Stimulated activated CD8-positive, alpha-beta memory T cell treated with anti-CD3 and anti-CD28 coated beads, Interleukin-12 subunit alpha, Interleukin-12 subunit beta, amount 100 ng/mL, for 4 hours (primary cell): ENCODE measurements around the gene RICTOR.
"Not testable (repeated sequence)": the region's sequence is repeated elsewhere in the genome, so short reads cannot be mapped to it uniquely, and the experiment has no call there.

Experiments used
- DNase-seq: peaks from one replicate; pipeline ENCODE4 v3.0.0-alpha.2; 2020; ENCODE audit warnings: low read depth

The RICTOR gene

DNA sequence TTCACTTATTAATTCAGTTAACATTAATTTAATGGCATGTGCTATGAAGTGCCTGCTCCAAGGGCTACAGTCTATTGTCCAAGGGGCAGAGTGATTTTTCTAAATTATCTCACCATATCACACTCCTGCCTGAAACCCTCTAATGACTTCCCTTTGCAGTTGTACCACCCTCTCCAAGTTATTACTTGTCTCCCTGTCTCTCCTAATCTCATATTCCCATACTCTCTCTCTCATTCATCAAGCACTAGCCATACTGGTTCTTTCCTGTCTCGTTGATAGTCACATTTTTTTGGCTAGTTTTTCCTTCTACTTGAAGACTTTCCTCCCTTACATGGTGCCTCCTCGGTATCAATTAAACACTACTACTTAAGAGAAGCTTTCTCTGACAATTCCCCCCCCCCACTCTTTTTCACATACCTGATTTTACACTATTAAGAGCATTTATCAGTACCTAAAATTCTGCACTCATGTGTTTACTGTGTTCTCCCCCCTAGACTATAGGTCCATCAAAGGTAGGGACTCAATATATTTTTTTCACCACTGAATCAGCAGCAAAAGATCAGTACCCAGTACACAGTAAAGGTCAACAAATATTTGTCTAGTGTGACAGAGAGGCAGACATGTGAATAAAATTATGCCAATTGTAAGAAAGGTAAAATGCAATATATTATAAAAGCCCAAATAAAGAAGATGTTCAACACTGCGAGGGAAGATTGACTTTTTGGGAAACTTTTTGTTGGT, 19.0 kb downstream of the RICTOR start:
- DNase-seq = no peak

DNA sequence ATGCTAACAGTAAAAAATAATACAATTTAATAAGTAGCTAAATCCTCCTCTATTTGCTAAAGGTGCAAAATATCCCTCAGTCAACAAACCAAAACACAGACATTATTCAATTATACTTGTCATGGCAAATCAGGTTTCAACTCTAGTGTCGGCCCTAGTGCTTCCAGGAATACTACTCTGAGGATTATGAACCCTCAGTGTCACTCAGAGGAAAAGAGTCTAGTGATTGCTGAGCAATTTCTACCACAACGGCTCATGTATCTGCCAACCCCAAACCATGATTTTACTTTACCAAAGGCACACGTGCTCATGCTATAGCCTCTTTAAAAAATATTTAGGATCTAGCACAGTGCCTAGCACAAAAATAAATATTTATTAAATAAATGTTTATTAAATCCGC, 21.0 kb downstream of the RICTOR start:
- no peak for DNase-seq

- no peak for DNase-seq
Observed at GRCh38 chr5:39052141-39052540, 22.1 kb downstream of the RICTOR start.

- DNase-seq = no peak
Observed at GRCh38 chr5:39049315-39049714, 24.9 kb downstream of the RICTOR start.

- DNase-seq = no peak
Observed at GRCh38 chr5:39040875-39041274, 33.3 kb downstream of the RICTOR start.

GRCh38 chr5:39034493-39034892, 39.7 kb downstream of the RICTOR start:
- not testable (repeated sequence) for DNase-seq

DNA sequence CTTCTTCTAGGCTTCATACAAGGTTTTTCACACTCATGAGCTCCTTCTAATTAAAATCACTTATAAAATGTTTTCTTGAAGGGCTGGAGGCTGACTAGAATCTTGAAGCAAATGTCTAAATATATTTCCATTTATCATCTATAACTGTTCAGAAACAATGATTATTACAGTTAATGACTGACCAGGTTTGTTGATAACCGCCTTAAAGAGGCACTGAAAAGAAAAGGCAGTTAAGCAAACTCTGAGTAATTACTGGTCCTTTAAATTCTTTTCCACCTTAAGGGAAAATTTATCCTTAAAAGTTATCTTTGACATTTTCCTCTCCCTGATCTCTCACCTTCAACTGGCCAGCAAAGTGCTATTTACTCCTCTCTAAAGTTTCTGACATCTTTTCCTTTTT, 43.2 kb downstream of the RICTOR start:
- no peak for DNase-seq

GRCh38 chr5:39025456-39025855, 48.7 kb downstream of the RICTOR start:
- no peak for DNase-seq

DNA sequence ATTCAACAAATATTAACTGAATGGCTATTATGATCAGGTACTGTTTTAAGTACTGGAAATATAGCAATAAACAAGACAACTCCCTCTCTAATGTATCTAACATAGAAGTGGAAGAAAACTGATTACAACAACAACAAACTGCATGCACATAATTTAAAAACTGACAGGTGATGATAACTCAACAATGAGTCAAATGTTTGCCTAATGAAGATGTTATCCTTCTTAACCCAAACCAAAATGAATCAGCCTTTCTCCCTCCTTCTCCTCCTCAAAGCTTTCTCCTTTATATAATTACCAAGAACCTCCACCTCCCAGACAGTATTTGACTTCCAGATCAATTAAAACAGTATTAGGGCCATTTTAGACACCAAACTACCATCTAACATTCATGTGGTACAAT, 49.3 kb downstream of the RICTOR start:
- no peak for DNase-seq

GRCh38 chr5:39024005-39024404, 50.2 kb downstream of the RICTOR start:
- DNase-seq = no peak

- DNase-seq = no peak
Observed at GRCh38 chr5:39023121-39023520, 51.1 kb downstream of the RICTOR start.

- no peak for DNase-seq
Observed at GRCh38 chr5:39022151-39022550, 52.0 kb downstream of the RICTOR start.

DNA sequence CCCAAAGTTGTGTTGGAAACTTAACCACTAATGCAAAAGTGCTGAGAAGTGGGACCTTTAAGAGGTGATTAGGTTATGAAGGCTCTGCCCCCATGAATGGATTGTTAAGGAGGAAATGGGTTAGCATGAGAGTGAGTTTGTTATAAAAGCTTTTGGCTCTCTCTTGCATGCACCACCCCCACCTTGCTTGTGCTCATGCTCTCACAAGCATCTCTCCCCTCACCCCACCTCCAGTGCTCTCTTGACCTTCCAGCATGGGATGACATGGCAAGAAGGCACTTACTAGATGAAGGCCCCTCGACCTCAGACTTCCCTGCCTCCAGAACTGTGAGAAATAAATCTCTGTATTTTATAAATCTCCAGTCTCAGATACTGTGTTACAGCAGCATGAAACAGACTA, 52.8 kb downstream of the RICTOR start:
- DNase-seq = no peak

DNA sequence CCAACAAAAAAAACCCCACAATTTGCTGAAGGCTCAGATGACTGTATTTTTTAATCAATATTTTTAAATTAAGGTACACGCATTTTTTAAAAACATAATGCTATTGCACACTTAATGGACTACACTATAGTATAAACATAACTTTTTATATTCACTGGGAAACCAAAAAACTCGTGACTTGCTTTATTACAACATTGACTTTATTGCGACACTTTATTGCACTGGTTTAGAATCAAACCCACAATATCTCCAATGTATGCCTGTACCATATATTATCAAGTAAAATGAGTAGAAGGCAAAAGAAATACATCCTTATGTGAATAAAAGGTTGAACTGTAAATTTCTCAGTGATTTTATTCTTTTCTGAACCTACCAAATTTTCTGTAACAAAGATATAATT, 53.7 kb downstream of the RICTOR start:
- no peak for DNase-seq

- DNase-seq = no peak
Observed at GRCh38 chr5:39019254-39019653, 54.9 kb downstream of the RICTOR start.

- DNase-seq = no peak
Observed at GRCh38 chr5:39017504-39017903, 56.7 kb downstream of the RICTOR start.

DNA sequence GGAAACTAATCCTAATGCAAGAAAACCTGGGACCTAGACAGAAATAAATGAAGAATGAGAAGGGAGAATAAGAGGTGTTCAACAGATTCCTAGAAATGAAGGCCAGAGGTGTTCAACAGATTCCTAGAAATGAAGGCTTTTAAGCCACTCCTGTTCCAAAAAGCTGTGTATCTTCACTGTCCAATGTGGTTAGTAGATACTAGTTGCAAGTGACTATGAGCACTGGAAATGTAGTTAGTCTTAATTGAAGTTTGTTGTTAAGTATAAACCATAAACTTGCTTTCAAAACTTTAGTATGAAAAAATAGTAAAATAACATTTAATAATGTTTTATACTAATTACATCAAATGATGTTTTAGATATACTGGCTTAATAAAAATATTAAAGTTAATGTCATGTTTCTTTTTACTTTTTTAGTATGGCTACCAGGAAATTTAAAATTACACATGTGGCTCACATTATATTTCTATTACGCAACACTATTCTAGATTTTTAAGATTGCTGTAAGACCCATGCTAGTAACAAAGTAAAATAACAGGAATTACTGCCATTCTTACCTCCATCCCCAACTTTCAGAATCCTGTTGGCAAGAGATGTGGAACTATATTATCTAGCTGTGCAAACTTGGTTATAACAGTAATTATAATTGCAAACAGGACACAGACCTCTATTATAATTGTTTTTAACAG, 57.5 kb downstream of the RICTOR start:
- DNase-seq = no peak

DNA sequence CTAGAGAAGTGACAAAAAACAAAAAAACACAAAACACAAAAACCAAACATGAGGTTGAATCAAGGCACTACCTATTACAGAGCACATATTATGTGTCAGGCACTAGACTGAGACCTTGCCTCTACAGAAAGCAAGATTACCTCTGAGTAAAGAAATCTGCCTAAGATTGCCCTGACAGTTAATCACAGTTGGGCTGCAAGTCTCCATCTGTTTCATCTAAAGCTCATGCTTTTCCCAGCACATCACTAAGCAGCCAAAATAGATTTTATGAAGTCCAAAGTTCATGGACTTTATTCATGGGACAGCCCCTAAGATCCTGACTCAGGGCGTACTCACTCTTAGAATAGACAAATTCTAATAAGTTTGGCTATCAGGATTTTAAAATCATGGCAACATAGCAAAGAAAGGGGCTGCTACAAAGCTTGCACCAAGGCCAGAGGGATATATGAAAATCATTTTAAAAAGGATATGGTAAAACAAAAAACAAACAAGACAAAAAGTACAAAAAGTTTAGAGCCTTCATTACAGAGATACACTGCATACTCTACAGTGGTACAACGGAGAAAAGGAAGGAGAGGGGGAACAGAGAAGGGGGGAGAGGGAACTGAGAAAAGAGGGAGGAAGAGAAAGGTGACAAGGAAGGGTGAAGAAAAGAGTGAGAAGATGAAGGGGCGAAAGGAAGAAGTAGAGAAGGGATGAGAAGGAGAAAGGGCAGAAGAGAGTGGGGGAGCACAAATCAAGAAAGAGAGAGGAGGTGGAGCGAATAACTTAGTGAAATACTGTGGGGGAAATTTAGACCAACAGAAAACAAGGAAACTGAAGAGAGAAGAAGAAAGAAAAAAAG, 58.2 kb downstream of the RICTOR start:
- DNase-seq = no peak

DNA sequence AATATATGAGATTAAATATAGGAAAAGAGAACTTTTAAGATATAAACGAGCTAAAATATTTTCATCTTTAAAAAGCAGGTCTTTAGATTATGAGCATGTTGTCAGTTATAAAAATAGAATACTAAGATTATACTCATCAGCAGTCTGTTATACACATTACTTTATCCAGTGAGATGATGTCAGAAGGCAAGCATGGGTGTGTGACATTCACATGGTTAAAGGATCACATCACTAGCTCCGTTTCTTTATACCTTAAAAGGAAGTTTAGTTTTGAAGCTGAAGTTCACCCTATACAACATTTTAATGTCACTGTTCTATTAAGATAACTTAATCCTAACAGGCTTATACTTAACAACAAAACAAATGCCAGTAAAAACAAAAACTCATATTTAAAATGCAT, 59.6 kb downstream of the RICTOR start:
- no peak for DNase-seq

GRCh38 chr5:39013938-39014337, 60.3 kb downstream of the RICTOR start:
- no peak for DNase-seq

DNA sequence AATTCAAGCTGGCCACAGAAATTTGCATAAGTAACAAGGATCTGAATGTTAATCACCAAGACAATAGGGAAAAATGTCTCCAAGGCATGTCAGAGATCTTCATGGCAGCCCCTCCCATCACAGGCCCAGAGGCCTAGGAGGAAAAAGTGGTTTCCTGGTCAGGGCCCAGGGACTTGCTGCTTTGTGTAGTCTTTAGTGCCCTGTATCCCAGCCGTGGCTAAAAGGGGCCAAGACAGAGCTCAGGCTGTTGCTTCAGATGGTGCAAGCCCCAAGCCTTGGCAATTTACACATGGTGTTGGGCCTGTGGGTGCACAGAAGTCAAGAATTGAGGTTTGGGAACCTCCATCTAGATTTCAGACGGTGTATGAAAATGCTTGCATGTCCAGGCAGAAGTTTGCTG, 63.2 kb downstream of the RICTOR start:
- DNase-seq = not testable (repeated sequence)

- DNase-seq = no peak
Observed at GRCh38 chr5:39009981-39010380, 64.2 kb downstream of the RICTOR start.

GRCh38 chr5:39009280-39009679, 64.9 kb downstream of the RICTOR start:
- no peak for DNase-seq
